Epithelial cell of esophagus (primary cell): Measurements from ENCODE around the gene LPIN2.

Source experiments
- DNase-seq: peaks from one replicate; pipeline ENCODE4 v3.0.0; 2010; ENCODE audit warnings: low read depth
- H3K4me3 ChIP-seq: 2 replicates; pipeline ENCODE4 v1.5.1; 2011; ENCODE audit warnings: mild to moderate bottlenecking, low read length, control low read depth
- CTCF ChIP-seq: IDR thresholded peaks from 2 replicates; pipeline ENCODE4 v1.5.1; 2011; ENCODE audit warnings: low read depth, mild to moderate bottlenecking, low read length, control low read depth, inconsistent platforms; ENCODE audit not compliant: insufficient read depth; ENCODE audit errors: missing control alignments

LPIN2 gene

GRCh38 chr18:2970772-2971659, 41.9 kb downstream of the LPIN2 start:
- no peak for DNase-seq
- no peak for TF ChIP-seq CTCF
- H3K4me3 ChIP-seq = no peak overlapping the region

- TF ChIP-seq CTCF = no peak
- no peak for DNase-seq
- H3K4me3 ChIP-seq = no peak overlapping the region
These were observed 42.6 kb downstream of the LPIN2 start for GRCh38 chr18:2970344-2970743.

GRCh38 chr18:2969695-2970094, 43.2 kb downstream of the LPIN2 start:
- no peak for TF ChIP-seq CTCF
- H3K4me3 ChIP-seq = no peak overlapping the region
- DNase-seq = no peak

- TF ChIP-seq CTCF = no peak
- H3K4me3 ChIP-seq = no peak overlapping the region
- no peak for DNase-seq
These were observed 44.3 kb downstream of the LPIN2 start for GRCh38 chr18:2968606-2969005.

- no peak overlapping the region for H3K4me3 ChIP-seq
- no peak for DNase-seq
- no peak for TF ChIP-seq CTCF
These were observed 45.1 kb downstream of the LPIN2 start for GRCh38 chr18:2967820-2968219.

- H3K4me3 ChIP-seq = no peak overlapping the region
- DNase-seq = no peak
- no peak for TF ChIP-seq CTCF
These were observed 45.6 kb downstream of the LPIN2 start for GRCh38 chr18:2967357-2967756.

- H3K4me3 ChIP-seq = no peak overlapping the region
- no peak for DNase-seq
- no peak for TF ChIP-seq CTCF
These were observed 46.4 kb downstream of the LPIN2 start for GRCh38 chr18:2966560-2966959.
